ENCODE data around the gene ISY1.

ISY1 gene

GRCh38 chr3:129107793-129108192, 53.1 kb downstream of the ISY1 start:
- Histone ChIP-seq H3K4me1 (ENCODE audit: control insufficient read depth, insufficient read depth, low read length, poor library complexity, severe bottlenecking) (peaks cover 12% of the 10 kb centered on the region), H3K9me3 (ENCODE audit: control insufficient read depth, low read length) (no peaks in the 10 kb centered on the region), H3K27me3 (replicated peaks; ENCODE audit: control insufficient read depth, insufficient read depth, low read length, poor library complexity, severe bottlenecking) (no peaks in the 10 kb centered on the region), H3K27ac (ENCODE audit: insufficient read depth, low read length, poor library complexity, severe bottlenecking) (no peak overlapping the region), H3K36me3 (ENCODE audit: control insufficient read depth, insufficient read depth, low read length) (peaks cover 32% of the 10 kb centered on the region), H3K4me3 (ENCODE audit: insufficient read depth, low read depth, low read length, poor library complexity, severe bottlenecking) (no peak overlapping the region)
- DNase-seq, result no peak

- H3K4me1 ChIP-seq (ENCODE audit: control insufficient read depth, insufficient read depth, low read length, poor library complexity, severe bottlenecking), result peaks cover 15% of the 10 kb centered on the region
- DNase-seq, result no peak
- no peaks in the 10 kb centered on the region for H3K9me3 ChIP-seq (ENCODE audit: control insufficient read depth, low read length)
- no peaks in the 10 kb centered on the region for H3K27me3 ChIP-seq (replicated peaks; ENCODE audit: control insufficient read depth, insufficient read depth, low read length, poor library complexity, severe bottlenecking)
- H3K36me3 ChIP-seq (ENCODE audit: control insufficient read depth, insufficient read depth, low read length), result peaks cover 32% of the 10 kb centered on the region
- no peak overlapping the region for H3K27ac ChIP-seq (ENCODE audit: insufficient read depth, low read length, poor library complexity, severe bottlenecking)
- no peak overlapping the region for H3K4me3 ChIP-seq (ENCODE audit: insufficient read depth, low read depth, low read length, poor library complexity, severe bottlenecking)
These were observed 53.8 kb downstream of the ISY1 start for GRCh38 chr3:129106866-129107565.

DNA sequence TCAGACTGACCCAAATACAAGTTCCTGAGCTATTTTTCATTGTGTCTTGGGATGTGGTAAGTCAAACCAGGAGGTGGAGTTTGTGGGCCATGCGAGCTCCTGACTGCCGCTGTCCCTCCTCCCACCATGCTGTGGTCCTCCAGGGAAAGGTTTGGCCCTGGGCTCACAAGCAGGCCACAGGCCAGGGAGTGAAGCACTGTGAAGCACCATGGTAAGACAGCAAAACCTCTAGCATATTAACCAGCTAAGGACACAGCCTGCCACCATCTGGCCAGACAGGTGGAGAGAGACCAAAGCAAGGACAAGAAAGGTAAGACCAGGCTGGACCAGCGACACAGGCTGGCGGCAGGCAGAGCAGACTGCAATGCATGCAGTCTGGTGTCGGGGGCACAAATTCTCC, 54.5 kb downstream of the ISY1 start:
- no peak for DNase-seq
- peaks cover 32% of the 10 kb centered on the region for H3K36me3 ChIP-seq (ENCODE audit: control insufficient read depth, insufficient read depth, low read length)
- H3K4me1 ChIP-seq (ENCODE audit: control insufficient read depth, insufficient read depth, low read length, poor library complexity, severe bottlenecking), result peaks cover 15% of the 10 kb centered on the region
- no peak overlapping the region for H3K27ac ChIP-seq (ENCODE audit: insufficient read depth, low read length, poor library complexity, severe bottlenecking)
- no peak overlapping the region for H3K4me3 ChIP-seq (ENCODE audit: insufficient read depth, low read depth, low read length, poor library complexity, severe bottlenecking)
- H3K9me3 ChIP-seq (ENCODE audit: control insufficient read depth, low read length), result no peaks in the 10 kb centered on the region
- H3K27me3 ChIP-seq (replicated peaks; ENCODE audit: control insufficient read depth, insufficient read depth, low read length, poor library complexity, severe bottlenecking), result no peaks in the 10 kb centered on the region

- Histone ChIP-seq H3K27ac (ENCODE audit: insufficient read depth, low read length, poor library complexity, severe bottlenecking) (no peak overlapping the region), H3K36me3 (ENCODE audit: control insufficient read depth, insufficient read depth, low read length) (peaks cover 32% of the 10 kb centered on the region), H3K27me3 (replicated peaks; ENCODE audit: control insufficient read depth, insufficient read depth, low read length, poor library complexity, severe bottlenecking) (no peaks in the 10 kb centered on the region), H3K4me1 (ENCODE audit: control insufficient read depth, insufficient read depth, low read length, poor library complexity, severe bottlenecking) (peaks cover 15% of the 10 kb centered on the region), H3K9me3 (ENCODE audit: control insufficient read depth, low read length) (no peaks in the 10 kb centered on the region), H3K4me3 (ENCODE audit: insufficient read depth, low read depth, low read length, poor library complexity, severe bottlenecking) (no peak overlapping the region)
- no peak for DNase-seq
These were observed 55.0 kb downstream of the ISY1 start for GRCh38 chr3:129105862-129106261.

- DNase-seq, result no peak
- no peak overlapping the region for H3K4me3 ChIP-seq (ENCODE audit: insufficient read depth, low read depth, low read length, poor library complexity, severe bottlenecking)
- no peak overlapping the region for H3K27ac ChIP-seq (ENCODE audit: insufficient read depth, low read length, poor library complexity, severe bottlenecking)
- H3K9me3 ChIP-seq (ENCODE audit: control insufficient read depth, low read length), result no peaks in the 10 kb centered on the region
- no peaks in the 10 kb centered on the region for H3K27me3 ChIP-seq (replicated peaks; ENCODE audit: control insufficient read depth, insufficient read depth, low read length, poor library complexity, severe bottlenecking)
- H3K36me3 ChIP-seq (ENCODE audit: control insufficient read depth, insufficient read depth, low read length), result peaks cover 32% of the 10 kb centered on the region
- peaks cover 15% of the 10 kb centered on the region for H3K4me1 ChIP-seq (ENCODE audit: control insufficient read depth, insufficient read depth, low read length, poor library complexity, severe bottlenecking)
These were observed 56.3 kb downstream of the ISY1 start for GRCh38 chr3:129104498-129105079.

DNA sequence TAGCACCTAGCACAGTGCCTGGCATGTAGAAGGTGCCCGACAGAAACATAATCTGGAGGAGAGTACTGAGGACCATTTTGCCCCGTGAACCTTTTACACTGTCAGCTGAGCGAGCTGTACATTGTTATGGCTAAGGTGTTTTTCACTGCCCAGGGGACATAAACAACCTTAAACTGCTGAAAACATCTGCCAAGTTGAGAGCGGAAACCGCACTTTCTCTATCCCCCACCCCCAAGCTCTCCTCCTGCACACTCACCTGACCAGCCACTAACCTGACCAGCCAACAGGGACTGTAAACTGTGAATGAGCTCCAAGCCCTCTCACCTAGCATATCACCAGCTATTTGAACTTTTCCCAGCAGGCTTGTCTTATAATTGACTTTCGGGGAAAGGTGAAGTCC, 56.8 kb downstream of the ISY1 start:
- H3K4me3 ChIP-seq (ENCODE audit: insufficient read depth, low read depth, low read length, poor library complexity, severe bottlenecking), result no peak overlapping the region
- H3K4me1 ChIP-seq (ENCODE audit: control insufficient read depth, insufficient read depth, low read length, poor library complexity, severe bottlenecking), result peaks cover 15% of the 10 kb centered on the region
- peaks cover 32% of the 10 kb centered on the region for H3K36me3 ChIP-seq (ENCODE audit: control insufficient read depth, insufficient read depth, low read length)
- DNase-seq, result no peak
- H3K9me3 ChIP-seq (ENCODE audit: control insufficient read depth, low read length), result no peaks in the 10 kb centered on the region
- no peaks in the 10 kb centered on the region for H3K27me3 ChIP-seq (replicated peaks; ENCODE audit: control insufficient read depth, insufficient read depth, low read length, poor library complexity, severe bottlenecking)
- no peak overlapping the region for H3K27ac ChIP-seq (ENCODE audit: insufficient read depth, low read length, poor library complexity, severe bottlenecking)

DNA sequence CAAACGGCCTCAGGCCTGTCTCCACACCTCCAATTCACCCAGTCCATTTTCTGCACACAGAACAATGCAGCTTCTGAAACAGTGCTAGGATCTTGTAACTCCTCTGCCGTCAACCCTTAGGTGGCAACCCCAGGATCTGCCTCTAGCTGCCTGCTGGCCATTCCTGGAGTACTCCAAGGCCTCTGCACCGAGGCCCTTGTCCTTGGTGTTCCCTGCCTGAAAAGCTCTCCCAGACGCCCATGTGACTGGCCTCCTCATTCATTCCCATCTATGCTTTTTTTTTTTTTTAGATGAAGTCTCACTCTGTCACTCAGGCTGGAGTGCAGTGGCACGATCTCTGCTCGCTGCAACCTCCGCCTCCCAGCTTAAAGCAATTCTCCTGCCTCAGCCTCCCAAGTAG, 57.6 kb downstream of the ISY1 start:
- Histone ChIP-seq H3K27ac (ENCODE audit: insufficient read depth, low read length, poor library complexity, severe bottlenecking) (no peak overlapping the region), H3K4me3 (ENCODE audit: insufficient read depth, low read depth, low read length, poor library complexity, severe bottlenecking) (no peak overlapping the region), H3K27me3 (replicated peaks; ENCODE audit: control insufficient read depth, insufficient read depth, low read length, poor library complexity, severe bottlenecking) (no peaks in the 10 kb centered on the region), H3K36me3 (ENCODE audit: control insufficient read depth, insufficient read depth, low read length) (peaks cover 26% of the 10 kb centered on the region), H3K9me3 (ENCODE audit: control insufficient read depth, low read length) (no peaks in the 10 kb centered on the region), H3K4me1 (ENCODE audit: control insufficient read depth, insufficient read depth, low read length, poor library complexity, severe bottlenecking) (peaks cover 12% of the 10 kb centered on the region)
- no peak for DNase-seq

GRCh38 chr3:129101370-129102138, 59.3 kb downstream of the ISY1 start:
- Histone ChIP-seq H3K36me3 (ENCODE audit: control insufficient read depth, insufficient read depth, low read length) (peaks cover 9% of the 10 kb centered on the region), H3K27ac (ENCODE audit: insufficient read depth, low read length, poor library complexity, severe bottlenecking) (no peak overlapping the region), H3K27me3 (replicated peaks; ENCODE audit: control insufficient read depth, insufficient read depth, low read length, poor library complexity, severe bottlenecking) (no peaks in the 10 kb centered on the region), H3K4me1 (ENCODE audit: control insufficient read depth, insufficient read depth, low read length, poor library complexity, severe bottlenecking) (peaks cover 8% of the 10 kb centered on the region), H3K4me3 (ENCODE audit: insufficient read depth, low read depth, low read length, poor library complexity, severe bottlenecking) (no peak overlapping the region), H3K9me3 (ENCODE audit: control insufficient read depth, low read length) (no peaks in the 10 kb centered on the region)
- no peak for DNase-seq

DNA sequence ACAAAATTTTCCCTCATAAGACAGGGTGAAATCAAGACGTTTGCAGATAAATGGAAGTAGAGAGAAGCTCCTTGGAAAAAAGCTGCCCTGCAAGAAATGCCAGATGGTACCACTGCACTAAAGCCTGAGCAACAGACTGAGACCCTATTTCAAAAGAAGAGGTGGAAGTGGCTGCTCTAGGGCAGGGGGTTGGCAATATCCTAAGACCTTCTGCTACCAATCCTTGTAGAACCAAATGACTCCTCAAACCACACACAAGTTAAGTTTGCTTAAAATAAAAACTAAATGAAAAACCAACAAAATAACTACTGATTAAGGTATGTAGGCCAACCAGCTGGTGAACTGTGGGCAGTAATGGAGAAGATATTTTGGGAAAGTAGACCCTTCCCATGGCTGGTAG, 60.6 kb downstream of the ISY1 start:
- Histone ChIP-seq H3K27me3 (replicated peaks; ENCODE audit: control insufficient read depth, insufficient read depth, low read length, poor library complexity, severe bottlenecking) (no peaks in the 10 kb centered on the region), H3K27ac (ENCODE audit: insufficient read depth, low read length, poor library complexity, severe bottlenecking) (no peak overlapping the region), H3K36me3 (ENCODE audit: control insufficient read depth, insufficient read depth, low read length) (peaks cover 7% of the 10 kb centered on the region), H3K4me3 (ENCODE audit: insufficient read depth, low read depth, low read length, poor library complexity, severe bottlenecking) (no peak overlapping the region), H3K4me1 (ENCODE audit: control insufficient read depth, insufficient read depth, low read length, poor library complexity, severe bottlenecking) (peaks cover 8% of the 10 kb centered on the region), H3K9me3 (ENCODE audit: control insufficient read depth, low read length) (no peaks in the 10 kb centered on the region)
- DNase-seq, result no peak

DNA sequence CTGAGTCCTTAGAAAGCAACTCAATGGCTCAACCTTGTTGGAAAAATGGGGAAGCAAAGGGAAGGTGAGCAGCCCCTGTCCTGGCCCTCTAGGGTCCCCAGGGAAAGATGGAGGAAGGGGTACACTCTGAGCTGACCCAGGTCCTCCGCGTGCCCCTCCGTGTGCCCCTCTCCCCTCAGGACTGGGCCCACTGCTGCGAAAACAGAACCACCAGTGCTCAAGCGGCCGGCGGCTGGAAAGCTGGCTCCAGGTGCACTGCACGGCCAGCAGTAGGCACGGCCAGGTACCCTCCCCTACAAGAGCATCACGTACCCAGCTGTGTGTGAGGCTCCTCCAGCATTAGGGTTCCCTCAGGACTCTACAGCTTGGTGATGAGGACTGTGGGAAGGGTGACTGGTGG, 65.6 kb downstream of the ISY1 start:
- no peak overlapping the region for H3K4me3 ChIP-seq (ENCODE audit: insufficient read depth, low read depth, low read length, poor library complexity, severe bottlenecking)
- H3K4me1 ChIP-seq (ENCODE audit: control insufficient read depth, insufficient read depth, low read length, poor library complexity, severe bottlenecking), result peaks cover 3% of the 10 kb centered on the region
- peaks cover 33% of the 10 kb centered on the region for H3K36me3 ChIP-seq (ENCODE audit: control insufficient read depth, insufficient read depth, low read length)
- H3K27ac ChIP-seq (ENCODE audit: insufficient read depth, low read length, poor library complexity, severe bottlenecking), result no peak overlapping the region
- H3K27me3 ChIP-seq (replicated peaks; ENCODE audit: control insufficient read depth, insufficient read depth, low read length, poor library complexity, severe bottlenecking), result no peaks in the 10 kb centered on the region
- no peaks in the 10 kb centered on the region for H3K9me3 ChIP-seq (ENCODE audit: control insufficient read depth, low read length)
- no peak for DNase-seq

Data from effector memory CD4-positive, alpha-beta T cell (primary cell).